NCI-H345 treated with DMSO at 0.1 percent for 48 hours (cell line): ENCODE measurements around the gene NHSL2.
"Not testable (repeated sequence)": the region's sequence is repeated elsewhere in the genome, so short reads cannot be mapped to it uniquely, and the experiment has no call there.

ENCODE experiments used
- DNase-seq: peaks from one replicate; lab custom pipeline; 2025; ENCODE audit not compliant: unreplicated experiment; lab: John Stamatoyannopoulos, UW

NHSL2 gene

DNA sequence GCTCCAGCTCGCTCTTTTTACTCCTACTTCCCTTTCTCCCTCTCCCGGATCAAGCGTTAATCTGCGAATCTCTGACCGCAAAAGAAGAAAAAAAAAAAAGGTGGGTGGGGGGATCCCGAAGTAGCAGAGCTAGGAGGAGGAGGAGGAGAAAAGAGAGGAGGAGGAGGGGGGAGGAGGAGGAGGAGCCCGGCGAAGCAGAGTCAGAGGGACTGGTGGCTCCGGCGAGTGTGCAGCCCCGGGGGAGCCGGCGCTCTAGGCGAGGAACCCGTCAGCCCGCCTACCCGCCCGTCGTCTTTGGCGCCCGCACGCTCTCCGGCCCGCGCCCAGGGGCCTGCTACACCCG is at the start of gene NHSL2:
NHSL2 (plus strand) TSS at position 203 of the 343 bp plus-strand sequence.
- no peak for DNase-seq

DNA sequence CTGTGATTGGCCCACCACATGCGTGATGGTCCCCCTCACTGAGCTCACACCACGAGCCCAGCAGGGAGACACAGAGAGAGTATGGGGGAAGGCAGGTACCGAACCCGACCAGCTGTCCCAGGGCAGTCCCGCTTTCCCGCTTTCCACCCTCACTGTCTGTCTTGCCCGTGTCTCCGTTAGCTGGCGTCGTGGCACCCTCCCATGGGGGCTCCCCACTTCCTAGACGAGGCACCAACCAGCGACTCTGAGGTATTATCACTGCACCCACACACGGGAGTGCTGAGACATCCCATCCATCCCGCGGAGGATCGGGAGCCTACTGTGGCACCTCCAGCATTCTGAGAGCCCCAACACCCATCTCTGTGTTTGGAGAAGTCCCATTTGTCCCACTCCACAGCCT is 43.0 kb upstream of the NHSL2 start:
- no peak for DNase-seq

DNA sequence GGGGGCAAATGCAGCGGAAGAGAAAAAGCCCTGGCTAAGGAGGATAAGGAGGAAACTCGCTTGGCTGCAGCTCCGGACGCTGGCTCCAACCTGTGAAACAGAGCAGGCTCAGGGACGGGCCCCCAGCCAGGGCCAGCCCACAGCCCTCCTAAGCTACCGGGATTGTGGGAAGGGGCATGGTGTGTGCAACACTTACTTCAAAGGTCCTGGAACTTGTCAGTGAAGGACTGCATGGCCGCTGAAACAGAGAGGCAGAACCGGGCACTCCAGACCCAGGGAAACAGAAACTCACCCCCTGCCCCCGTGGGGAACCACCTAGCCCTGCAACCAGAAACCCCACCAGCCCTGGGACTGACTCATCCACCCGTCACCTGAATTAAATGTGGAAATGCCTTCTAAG is 41.1 kb upstream of the NHSL2 start:
- not testable (repeated sequence) for DNase-seq

DNA sequence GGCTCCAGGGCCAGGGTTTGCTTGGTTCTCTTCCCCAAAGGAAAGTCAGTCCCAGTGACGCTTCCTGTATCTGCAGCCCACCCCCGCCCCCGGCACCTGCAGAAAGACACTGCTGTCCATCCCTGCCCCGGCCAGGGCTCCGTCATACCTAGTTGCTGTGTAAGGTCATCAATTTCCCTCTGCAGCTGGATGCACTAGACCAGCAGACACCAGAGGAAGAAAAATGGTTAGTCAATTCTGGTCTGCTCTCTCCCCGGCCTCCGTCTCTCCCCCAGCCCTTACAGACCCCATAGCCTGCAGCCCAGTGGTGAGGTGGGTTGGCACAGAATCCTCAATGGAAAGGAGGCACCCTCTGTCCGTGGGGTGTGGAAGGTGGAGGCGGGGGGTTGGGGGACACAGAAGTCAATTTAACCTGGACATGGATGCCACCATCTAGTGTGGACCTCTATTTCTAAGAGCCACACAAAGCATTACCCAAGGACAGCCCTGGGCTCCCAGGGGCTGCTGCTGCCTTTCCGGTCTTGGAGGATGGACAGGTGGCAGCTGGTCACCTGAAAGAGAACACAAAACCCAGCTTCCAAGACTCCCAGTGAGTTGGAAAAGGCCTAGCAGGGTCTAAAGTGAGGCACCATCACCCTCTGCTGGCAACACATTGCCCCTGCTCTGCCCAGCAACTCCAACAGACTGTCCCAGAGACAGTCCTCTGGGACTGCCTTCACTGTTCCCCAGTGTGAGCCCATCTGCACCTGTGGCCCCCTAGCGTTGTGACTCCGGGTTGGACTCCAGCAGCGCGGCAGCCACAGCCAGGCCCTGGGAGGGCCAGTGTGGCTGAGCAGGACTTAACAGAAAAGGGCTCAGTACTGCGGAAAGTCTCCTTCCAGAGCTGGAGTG is 40.2 kb upstream of the NHSL2 start:
- no peak for DNase-seq

DNA sequence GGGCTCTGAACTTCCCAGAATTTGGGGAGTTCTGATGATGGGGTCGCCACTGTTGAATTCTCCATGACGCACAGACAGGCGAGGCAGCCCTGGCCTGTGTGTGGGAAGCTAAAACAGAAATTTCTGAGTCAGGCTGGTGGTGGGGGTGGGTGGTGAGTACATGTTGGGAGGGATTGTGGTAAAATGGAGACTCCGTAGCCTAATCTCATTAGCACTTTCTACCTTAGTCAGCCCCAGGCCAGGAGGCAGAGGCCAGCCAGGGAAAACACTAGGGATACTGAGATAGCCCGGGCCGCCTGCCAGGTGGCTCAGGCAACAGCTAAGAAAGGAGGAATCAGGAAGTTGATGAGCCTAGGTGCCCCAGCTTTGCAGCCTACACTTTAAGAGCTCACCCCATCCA is 39.3 kb upstream of the NHSL2 start:
- DNase-seq: no peak

DNA sequence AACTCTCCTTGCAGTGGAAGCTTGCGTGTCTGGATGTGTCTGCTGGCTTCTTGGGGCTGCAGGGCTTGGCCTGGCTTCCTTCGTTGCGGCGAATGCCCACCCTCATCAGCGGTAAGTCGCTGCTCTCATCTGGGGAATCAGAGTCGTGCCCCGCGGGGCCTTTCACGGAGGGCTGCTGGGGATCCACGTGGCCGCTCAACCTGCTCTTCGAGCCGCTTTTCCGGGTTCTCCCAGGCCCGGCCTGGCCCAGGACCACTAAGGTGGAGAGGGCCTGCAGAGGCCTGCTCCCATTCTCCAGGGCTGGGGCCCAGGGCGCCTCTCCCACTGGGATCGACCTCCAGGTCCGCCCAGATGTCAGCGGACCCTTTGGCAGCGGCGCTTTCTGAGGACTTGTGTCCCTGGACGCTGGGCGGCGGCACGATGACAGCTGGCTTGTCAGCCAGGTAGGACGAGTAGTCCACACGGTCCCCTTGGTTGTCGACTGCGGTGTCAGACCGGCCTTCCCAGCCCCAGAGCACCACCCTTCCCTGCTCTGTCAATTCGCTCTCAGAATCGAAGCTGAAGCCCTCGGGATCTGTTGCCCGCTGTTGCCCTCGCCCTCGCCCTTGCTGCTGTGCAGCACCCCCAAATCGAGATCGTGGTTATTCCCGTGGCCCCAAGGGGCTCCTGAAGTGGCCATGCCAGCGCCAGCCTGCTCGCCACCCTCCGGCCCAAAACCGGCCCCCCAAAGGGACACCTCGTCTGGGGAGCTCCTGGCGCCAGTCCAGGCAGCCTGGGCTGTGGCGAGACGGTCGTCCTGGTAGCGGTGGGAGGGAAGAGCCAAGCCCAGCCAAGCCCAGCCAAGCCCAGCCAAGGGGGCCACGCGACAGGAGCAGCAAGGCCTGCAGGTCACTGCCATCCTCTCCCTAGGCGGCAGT is 37.8 kb upstream of the NHSL2 start:
- DNase-seq: no peak

DNA sequence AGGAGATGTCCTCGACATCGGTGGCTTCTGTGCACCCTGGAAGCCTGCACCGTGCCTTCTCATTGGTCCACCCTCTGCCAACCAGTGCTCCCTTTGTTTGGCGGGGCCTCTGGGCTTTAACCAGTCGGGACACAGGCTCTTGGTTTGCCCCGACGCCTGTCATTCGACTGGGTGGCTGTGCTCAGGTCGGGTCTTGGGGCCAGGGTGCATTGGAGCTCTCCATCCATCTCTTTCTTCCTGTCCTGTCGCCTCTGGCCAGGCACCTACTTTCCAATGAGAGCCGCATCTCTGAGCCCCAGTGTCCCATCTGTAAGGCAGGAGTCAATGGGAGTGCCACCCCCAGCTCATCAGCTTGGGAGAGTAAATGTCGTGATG is 37.2 kb upstream of the NHSL2 start:
- DNase-seq: no peak

DNA sequence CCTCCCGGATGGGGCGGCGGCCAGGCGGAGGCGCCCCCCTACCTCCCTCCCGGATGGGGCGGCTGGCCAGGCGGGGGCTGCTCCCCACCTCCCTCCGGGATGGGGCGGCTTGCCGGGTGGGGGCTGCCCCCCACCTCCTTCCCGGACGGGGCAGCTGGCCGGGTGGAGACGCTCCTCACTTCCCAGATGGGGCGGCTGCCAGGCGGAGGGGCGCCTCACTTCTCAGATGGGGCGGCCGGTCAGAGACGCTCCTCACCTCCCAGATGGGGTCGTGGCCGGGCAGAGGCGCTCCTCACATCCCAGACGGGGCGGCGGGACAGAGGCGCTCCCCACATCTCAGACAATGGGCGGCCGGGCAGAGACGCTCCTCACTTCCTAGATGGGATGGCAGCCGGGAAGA is 33.8 kb upstream of the NHSL2 start:
- not testable (repeated sequence) for DNase-seq

DNA sequence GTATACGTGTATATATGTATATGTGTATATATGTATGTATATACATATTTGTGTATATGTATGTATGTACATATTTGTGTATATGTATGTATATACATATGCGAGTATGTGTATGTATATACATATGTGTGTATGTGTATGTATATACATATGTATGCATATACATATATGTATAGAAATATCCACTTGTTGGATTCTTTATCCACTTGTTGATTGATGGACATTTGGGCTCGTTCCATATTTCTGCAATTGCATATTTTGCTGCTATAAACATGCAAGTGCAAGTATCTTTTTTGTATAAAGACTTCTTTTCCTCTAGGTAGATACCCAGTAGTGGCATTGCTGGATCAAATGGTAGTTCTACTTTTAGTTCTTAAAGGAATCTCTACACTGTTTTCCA is 25.5 kb upstream of the NHSL2 start:
- no peak for DNase-seq

DNA sequence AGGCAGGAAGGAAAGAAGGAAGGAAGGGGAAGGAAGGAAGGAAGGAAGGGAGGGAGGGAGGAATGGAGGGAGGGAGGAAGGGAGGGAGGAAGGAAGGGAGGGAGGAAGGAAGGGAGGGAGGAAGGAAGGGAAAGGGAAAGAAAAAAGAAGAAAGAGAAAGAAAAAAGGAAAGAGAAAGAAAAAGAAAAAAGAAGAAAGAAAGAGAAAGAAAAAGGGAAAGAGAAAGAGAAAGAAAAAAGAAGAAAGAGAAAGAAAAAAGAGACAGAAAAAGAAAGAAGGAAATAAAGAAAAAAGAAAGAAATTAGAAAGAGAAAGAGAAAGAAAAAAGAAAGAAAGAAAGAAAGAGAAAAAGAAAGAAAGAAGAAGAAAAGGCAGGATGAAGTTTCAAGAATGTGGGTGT is 15.0 kb upstream of the NHSL2 start:
- no peak for DNase-seq

DNA sequence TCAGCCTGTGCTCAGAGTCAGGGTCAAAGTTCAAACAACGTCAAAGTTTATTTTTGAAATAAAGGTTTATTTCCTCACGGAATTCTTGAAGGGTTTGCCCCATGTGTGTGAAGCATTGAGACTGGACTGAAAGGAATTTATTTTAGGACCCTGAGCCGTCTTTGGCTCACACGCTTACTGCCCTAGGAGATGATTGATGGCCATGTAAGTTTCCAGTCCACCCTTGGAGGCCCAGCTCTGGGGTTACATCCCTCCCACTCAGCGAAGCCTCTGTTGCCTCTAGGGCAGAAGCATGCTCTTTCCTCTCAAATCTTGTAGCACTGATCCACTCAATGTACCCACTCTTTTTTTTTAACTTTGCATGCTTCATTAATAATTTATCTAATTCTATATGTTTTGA is 4.5 kb upstream of the NHSL2 start:
- DNase-seq: no peak

DNA sequence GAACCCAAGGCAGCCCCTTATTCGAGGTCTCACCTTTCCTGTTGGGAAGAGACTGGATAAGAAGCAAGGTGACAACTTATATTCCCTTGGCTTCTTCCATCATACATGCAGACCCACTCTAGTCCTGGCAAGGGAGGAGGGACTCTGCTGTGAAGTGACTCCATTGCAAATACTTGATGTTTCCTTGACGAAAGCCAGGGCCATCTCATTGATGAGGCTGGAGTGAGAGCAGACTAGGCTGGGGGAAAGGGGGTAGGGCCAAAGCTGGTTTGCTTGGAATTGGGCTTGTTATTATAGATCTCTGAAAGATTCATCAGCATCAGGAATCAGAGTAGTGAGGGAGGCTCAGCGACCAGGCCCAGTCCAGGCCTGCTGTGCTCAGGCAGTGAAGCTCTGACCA is 2.3 kb upstream of the NHSL2 start:
- no peak for DNase-seq

DNA sequence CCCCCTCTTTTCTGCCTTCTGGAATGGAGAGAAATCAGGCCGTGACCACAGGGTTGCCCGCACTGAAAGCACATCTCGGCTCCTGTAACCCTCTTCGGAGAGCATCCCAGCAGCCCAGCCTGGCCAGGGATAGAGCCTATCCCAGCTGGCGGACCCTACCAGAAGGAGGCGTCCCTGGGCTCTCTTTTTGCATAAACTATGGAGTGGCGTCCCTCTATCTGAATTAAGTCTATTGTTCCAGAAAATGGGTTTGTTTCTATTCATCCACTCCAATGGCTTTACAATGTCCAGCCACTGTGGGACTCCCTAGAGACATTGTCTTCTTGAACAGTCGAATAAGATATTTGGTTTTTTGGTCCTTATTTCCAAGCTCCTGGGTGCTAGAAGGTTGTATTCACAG is 689 bp upstream of the NHSL2 start:
- DNase-seq: no peak

DNA sequence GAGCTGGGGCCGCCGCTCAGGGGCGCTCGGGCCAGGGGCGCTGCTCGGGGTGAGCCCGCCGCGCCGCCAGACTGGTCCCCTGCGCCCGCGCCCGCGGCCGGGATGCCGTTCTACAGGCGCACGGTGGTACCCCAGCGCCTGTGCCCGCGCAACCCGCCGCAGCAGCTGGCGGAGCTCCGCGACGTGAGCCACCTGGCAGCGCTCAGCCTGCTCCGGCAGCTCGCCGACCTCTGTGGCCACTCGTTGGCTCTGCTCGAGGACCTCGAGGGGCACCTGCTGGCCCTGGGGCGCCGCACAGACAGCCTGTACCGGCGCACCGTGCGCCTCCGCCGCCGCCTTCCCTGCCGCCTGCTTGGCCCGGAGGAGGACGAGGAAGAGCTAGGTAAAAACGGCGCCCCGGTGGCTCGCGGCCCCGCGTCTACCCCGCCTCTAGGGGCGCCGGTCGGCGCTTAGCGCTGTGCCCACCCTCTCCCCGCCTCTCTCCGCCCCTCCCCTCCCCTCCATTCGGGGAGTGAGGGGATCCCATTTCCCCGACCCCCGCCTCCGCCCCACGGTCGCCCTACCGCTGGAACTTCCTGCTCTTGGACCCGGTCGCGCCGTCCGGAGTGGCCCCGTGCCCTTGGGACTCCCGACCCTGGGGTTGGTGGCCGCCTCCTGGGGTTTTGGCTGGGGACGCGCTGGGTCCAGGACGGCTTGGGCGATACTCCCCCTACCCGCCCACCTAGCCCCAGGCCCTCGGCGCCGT is 513 bp downstream of the NHSL2 start:
- no peak for DNase-seq

DNA sequence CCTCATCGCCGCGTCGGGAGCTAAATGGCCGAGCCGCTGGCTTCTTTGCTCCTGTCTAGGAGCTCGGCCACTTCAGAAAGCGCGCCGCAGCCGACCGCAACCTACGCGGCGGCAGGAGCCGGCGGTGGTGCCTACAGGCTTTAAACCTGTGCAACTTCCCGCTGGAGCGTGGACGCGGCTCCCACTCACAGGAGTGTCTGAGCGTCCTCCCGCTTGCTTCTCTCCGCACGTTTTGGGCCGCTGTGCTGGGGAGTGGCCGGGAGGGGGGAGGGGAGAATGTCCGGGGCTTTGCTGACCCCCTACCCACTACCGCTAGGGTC is 1.0 kb downstream of the NHSL2 start:
- no peak for DNase-seq

DNA sequence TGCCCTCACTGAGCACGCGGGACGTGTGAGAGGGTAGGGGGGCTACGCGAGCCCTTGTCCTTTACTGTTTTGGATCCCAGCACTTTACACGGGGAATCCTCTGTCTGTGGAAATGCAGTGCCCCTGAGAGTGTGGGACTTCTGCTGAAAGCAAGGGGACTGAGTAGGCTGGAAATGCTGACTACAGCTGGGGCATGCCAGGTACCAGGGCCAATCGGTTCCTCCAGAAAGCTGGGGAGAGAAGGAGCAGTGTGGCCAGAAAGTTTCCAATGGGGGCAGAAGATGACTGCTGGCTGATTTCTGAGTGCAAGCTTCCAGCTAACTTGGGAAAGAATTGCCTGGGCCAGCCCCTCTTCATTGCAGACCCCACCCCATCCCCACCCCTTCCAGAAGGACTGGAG is 1.5 kb downstream of the NHSL2 start:
- DNase-seq: no peak

DNA sequence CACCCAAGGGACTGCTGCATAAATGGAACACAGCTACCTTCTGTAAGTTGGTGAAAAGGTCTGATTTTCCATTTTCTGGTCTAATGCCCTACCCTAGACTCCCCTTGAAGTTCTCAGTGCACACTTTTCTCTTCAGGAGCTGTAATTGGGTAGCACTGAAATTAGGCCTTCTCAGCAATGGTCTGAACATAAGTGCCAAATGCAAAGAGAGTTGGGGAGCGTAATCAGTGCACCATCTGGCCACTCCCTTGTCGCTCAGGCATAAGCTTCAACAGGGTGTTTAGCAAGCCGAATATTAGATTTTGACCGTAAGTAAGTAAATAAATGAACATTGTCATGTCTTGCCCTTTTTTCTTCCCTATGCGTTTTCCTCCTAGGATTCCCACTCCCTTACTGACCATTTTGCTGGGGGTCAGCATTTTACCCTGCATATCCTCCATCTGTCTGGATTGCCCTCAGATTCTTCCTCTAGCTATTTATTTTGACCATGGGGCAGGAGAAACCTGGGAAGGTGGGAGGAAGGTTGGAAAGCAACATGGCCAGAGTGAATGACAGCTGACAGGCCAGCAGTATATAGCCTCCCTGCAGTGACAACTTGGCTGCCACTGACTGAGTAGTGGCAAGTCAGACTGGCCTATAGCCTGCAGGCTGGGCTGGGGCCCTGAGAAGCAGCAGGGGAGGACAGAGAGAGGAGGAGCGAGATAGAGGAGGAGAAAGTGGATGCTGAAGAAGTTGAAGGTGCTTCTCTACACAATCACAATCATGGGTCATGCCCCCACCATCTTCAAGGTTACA is 2.7 kb downstream of the NHSL2 start:
- DNase-seq: no peak

DNA sequence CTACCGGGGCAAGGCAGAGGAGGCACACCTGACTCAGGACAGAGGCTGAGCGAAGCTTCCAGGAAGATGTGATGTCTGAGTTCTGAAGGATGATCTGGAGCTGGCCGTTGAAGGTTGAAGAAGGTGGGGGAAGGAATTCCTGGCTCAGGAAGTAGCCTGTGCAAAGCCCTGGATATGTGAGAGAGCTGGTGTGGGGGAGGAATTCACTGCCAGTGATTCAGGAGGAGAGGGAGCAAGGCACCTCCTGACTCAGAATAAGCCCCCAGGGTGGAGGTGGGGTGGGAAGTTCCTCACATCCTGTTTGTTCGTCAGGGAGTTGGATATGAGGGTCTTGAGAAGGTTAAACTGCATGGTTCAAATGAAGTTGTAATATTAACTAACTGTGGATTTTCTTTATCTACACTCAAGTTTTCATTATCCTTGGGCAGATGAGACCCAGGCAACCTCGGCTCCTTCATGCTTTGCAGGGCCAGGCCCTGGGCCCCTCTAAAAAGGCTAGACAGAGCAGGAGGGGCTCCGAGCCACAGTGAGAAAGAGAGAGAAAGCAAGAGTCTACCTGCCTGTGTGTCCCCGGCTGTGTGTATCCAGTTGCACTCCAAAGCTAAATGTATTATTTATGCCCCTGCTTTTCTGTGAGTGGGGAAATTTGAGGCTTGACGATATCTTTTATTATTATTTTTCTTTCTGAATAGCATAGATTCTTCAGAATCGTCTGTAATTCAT is 7.1 kb downstream of the NHSL2 start:
- no peak for DNase-seq

DNA sequence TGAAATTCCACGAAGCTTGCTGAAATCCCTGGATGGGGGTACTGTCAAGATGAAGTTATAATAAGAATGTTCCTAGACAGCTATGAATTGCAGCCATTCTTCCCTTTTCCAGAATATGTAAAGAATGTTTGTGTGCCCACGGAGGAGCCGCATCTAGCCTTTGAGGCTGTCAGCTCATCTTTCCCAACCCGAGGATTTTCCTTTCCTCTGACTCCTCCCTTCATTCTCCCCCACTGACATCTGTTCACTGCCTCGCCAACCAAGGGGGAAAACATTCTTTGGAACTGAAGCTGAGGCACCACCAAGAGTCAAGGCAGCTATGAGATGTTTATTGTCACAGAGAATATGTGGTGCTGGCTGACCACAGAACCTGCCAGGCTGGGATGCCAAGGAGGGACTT is 8.8 kb downstream of the NHSL2 start:
- DNase-seq: no peak

DNA sequence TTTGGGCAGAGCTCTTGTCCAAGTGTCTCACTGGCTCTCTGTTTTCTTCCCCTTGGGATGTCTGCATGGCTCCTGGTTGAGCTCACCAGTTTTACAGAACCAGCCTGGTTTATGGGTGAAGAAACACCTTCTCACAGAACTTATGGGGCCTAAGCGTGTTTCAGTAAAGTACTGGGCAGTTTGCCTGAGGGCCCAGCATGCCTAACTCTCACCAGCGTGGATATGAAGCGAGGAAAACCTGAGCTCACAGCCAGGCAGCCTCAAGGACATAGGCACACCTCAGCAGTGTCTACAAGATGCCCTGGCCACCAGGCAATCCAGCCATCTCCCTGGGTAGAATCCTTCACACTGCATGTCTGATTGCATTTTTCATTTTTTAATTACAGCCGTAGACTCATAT is 9.2 kb downstream of the NHSL2 start:
- DNase-seq: no peak
